ENCODE results near the gene IRAK1.
"Not testable (repeated sequence)": the region's sequence is repeated elsewhere in the genome, so short reads cannot be mapped to it uniquely, and the experiment has no call there.

Gene IRAK1

DNA sequence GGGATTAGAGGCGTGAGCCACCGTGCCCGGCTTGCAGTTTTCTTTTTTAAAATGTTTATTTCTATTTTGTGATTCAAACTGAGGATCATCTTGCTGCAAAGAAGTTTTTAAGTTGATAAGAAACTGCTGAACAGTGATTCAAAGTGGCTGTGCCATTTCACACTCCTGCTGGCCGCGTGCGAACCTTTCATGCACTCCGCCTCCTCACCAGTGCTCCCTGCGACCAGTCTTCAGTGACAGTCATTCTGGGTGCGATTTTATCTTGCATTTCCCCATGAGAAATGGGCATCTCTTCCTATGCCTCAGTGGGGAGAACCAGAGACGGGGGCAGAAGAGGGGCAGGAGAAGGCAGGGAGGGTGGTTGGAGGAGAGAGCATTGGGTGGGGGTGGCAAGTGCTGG is 25.7 kb downstream of the IRAK1 start:
- no peak for DNase-seq

GRCh38 chrX:153993079-153993478 is 26.6 kb downstream of the IRAK1 start:
- DNase-seq: no peak

- no peak for DNase-seq
Observed at GRCh38 chrX:153992180-153992579, 27.5 kb downstream of the IRAK1 start.

GRCh38 chrX:153991013-153991580 is 28.6 kb downstream of the IRAK1 start:
- DNase-seq: no peak

- DNase-seq: no peak
Observed at GRCh38 chrX:153989973-153990655, 29.6 kb downstream of the IRAK1 start.

DNA sequence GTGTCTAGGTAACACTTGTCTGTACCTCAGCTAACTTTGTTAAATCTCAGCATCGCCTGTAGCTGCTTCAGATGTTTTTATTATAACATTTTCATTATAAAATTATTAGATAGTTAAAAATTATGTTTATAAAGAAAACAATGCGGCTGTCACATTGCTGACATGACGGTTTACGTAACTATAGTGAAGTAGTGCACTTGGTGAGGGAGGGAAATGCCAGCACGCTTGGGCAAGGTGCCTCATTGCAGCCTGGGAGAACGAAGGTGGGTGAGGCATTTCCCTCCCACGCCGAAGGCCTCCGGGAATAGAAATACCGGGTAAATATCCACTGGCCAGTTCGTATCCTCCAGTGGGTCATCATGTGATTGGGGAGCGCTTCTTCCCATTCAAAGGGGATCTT is 31.2 kb downstream of the IRAK1 start:
- no peak for DNase-seq

- no peak for DNase-seq
Observed at GRCh38 chrX:153984351-153985178, 35.1 kb downstream of the IRAK1 start.

GRCh38 chrX:153983321-153983801 is 36.3 kb downstream of the IRAK1 start:
- no peak for DNase-seq

- DNase-seq: no peak
Observed at GRCh38 chrX:153981771-153982533, 37.8 kb downstream of the IRAK1 start.

GRCh38 chrX:153981231-153981630 is 38.5 kb downstream of the IRAK1 start:
- no peak for DNase-seq

DNA sequence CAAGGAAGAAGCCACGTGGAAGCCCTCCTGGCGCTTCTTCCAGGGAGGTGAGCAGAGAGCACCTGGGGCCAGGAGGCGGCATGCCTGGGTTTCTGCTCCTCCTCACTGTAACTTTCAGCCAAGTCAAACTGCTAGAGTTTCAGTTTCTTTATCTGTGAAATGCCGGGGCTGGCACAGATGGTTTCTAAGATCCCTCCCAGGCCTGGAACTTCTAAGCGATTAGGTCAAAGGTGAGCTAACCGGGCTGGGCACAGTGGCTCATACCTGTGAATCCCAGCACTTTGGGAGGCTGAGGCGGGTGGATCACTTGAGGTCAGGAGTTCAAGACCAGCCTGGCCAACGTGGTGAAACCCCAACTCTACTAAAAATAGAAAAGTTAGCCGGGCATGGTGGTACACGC is 39.3 kb downstream of the IRAK1 start:
- not testable (repeated sequence) for DNase-seq

- DNase-seq: no peak
Observed at GRCh38 chrX:153974726-153975286, 44.9 kb downstream of the IRAK1 start.

GRCh38 chrX:153974003-153974725 is 45.5 kb downstream of the IRAK1 start:
- no peak for DNase-seq

DNA sequence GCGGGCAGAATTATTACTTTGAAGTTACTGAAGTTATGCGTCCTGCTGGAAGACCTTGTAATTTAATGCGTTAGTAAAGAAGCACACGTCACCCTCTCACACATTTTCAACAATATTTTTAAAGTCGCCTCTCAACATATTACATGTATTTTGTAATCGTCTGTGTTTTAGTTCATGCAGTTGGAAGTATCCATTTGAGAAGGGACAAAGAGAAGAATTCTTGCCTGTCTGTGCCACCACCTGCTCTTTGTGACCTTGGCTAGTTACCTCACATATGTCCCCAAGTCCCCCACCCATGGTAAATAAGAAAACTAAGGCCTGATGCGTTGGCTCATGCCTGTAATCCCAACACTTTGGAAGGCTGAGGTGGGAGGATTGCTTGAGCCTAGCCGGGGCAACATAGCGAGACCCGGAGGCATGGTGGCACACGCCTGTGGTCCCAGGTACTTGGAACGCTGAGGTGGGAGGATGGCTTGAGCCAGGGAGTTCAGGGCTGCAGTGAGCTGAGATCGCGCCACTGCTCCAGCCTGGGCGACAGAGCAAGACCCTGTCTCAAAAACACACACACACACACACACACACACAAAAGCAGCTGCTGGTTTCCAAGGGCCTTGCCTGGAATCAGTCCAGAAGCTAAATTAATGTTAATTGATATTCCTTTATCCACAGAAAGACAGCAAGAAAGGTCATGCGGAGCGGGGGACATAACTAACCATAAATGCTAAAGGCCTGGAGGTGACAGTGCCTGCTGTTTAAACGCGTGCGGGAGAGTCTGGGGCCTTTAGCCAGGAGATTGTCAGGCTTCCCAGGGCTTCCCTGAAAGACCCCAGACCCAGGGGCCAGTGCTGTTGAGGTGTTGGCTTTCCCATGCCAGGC is 46.3 kb downstream of the IRAK1 start:
- no peak for DNase-seq

DNA sequence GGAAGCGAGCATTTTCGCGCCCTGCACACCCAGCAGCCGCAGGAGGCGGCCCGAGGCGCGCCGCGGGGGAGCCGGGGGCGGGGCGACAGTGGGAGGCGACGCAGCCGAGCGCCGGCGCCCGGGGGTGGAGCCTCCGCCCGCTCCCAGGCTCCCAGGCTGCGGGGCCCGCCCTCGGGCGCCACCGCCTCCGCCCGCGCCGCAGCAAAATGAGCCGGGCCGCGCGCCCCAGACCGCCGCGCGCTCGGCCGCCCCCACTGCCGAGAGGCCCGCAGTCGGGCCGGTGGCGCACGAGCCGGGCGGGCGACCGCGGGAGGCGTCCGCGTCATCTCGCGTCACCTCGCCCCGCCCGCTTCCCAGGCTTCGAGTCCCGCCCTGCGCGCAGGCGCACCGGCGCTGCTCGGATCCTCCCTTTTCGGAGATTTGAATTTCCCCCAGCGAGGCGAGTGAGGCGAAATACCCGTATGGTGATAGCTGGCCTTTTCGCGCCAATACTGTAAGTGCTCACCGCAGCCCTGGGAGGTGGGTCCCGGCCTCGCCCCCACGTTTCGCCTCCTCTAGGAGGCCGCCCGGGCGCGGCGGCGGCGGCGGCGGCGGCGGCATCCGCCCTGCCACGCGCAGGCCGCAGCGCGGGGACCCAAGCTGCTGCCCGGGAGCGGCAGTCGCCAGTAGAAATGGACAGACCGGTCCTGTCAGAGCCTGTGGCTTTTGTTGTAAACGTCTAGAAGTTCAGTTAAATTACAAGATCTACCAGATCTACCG is 47.2 kb downstream of the IRAK1 start, which contains the start of gene TMEM187:
TMEM187 (plus strand) TSS at position 387 of the 759 bp plus-strand sequence. CDS start 9,309 bp downstream, outside the sequence.
- peak; percentile 81 for DNase-seq

DNA sequence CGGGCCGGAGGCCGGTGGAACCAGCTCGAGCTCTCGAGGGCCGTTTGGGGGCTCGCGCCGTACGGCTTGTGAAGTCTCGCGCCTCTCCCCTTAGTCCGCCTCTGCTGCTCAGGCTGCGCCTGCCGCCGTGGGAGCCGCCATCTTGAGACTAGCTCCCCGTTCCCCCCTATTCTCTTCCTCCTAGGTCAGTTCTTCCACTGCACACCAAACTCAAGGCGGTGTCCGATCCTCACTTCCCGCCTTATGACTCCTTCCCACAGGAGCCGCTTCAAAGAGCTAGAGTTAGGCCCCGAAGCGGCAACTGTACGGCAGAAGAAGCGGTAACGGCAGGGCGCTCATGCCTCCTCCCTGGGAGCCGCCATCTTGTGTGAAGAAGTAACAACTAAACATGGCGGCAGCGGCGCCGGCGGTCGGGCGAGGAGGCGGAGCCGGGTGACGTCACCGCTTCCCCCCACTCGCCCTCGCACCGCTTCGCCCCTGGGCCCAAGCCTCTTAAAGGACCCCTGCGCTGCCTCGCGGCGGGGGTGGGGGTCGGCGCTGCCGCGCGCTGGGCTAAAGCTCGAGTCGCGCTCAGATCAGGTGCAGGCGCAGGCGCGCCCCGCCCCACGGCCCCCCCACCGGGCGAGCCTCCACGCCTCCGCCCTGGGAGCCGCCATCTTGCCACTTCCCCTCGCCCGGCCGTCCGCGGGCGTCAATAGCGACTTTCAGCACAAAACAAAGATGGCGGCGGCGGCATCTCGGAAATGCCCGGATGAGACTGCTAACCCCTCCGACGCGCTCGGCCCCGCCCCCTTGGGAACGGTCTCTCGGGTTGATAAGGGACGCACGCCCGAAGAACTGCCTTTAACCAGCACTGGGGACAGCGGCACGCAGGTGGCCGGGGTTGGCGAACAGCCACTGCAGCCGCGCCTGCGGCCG is 48.0 kb downstream of the IRAK1 start, which contains the start of gene HCFC1:
HCFC1 (minus strand) TSS at position 369 of the 918 bp plus-strand sequence. CDS start 978 bp downstream, outside the sequence.
- peak; percentile 90 for DNase-seq

DNA sequence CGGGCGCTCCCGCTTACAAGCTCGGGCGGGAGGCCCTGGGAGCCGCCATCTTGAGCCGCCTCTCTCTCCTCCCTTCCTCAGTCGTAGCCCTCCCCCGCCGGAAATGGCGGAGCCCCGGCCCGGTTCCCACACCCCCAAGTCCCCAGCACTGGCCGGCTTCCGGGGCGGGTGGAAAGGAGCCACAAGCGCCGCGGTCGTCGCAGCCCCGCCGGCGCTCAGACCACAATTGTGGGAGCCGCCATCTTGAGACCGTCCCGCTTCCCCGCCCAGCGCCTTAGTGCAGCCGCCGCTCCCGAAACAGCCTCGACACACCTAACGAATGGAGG is 48.6 kb downstream of the IRAK1 start:
- DNase-seq: peak; percentile 76

DNA sequence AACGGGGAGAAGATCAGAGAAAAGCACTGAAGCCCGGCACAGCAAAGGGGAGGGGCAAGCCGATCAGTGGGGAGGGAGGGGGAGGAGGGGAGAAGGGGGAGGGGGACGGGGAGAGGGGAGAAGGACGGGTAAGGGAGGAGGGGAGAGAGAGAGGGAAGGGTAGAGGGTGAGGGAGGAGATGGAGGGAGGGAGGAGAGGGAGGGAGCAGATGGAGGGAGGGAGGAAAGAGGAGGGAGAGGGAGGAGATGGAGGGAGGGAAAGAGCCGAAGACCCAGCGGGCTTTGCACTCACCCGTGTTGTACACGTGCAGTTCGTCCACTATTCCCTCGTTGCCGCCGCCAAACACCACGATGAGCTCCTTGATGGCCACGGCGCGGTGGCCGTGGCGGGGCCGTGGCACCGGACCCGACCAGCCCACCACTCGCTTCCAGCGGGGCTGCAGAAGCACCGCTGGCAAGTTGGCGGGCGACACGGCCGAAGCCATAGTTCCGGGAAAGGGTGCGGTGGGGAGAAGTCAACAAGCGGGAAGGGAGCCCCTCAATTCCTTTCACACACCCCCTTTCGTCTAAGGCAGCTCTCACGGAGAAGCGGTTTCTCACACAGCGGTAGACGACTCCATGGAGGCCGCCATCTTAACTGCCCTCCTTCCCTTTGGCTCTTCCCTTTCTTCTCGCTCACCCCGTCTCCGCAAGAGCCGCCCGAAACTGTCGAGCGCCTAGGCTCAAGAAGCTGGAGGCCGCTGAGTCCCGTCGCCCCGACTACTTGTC is 49.2 kb downstream of the IRAK1 start:
- DNase-seq: no peak
